MV-4-11 (cell line): ENCODE results near the gene ARV1.
"Not testable (repeated sequence)": the region's sequence is repeated elsewhere in the genome, so short reads cannot be mapped to it uniquely, and the experiment has no call there.

ENCODE experiments used
- DNase-seq: peaks from one replicate; lab custom pipeline; 2025; lab: John Stamatoyannopoulos, UW

ARV1 gene

GRCh38 chr1:230976825-230977747, 1.8 kb upstream of the ARV1 start:
- peak; percentile 23 for DNase-seq

GRCh38 chr1:230977761-230978490, 968 bp upstream of the ARV1 start:
- no peak for DNase-seq

GRCh38 chr1:230979389-230979716, 459 bp downstream of the ARV1 start:
- DNase-seq: no peak

GRCh38 chr1:230979952-230980351, 1.1 kb downstream of the ARV1 start:
- no peak for DNase-seq

GRCh38 chr1:230982696-230983095, 3.8 kb downstream of the ARV1 start:
- DNase-seq: no peak

GRCh38 chr1:230983811-230984210, 4.9 kb downstream of the ARV1 start:
- no peak for DNase-seq

- not testable (repeated sequence) for DNase-seq
Measured at GRCh38 chr1:230984622-230985515, 6.0 kb downstream of the ARV1 start.

- no peak for DNase-seq
Measured at GRCh38 chr1:230985711-230986110, 6.8 kb downstream of the ARV1 start.

GRCh38 chr1:230986976-230987375, 8.1 kb downstream of the ARV1 start:
- DNase-seq: no peak

GRCh38 chr1:230987448-230987847, 8.6 kb downstream of the ARV1 start:
- no peak for DNase-seq

- DNase-seq: no peak
Measured at GRCh38 chr1:230992100-230992774, 13.3 kb downstream of the ARV1 start.

GRCh38 chr1:230994860-230995259, 16.0 kb downstream of the ARV1 start:
- no peak for DNase-seq

- DNase-seq: no peak
Measured at GRCh38 chr1:231000201-231000600, 21.3 kb downstream of the ARV1 start.

- no peak for DNase-seq
Measured at GRCh38 chr1:231000639-231001038, 21.7 kb downstream of the ARV1 start.

- DNase-seq: no peak
Measured at GRCh38 chr1:231001892-231002291, 23.0 kb downstream of the ARV1 start.

GRCh38 chr1:231007535-231007934, 28.6 kb downstream of the ARV1 start:
- not testable (repeated sequence) for DNase-seq

- no peak for DNase-seq
Measured at GRCh38 chr1:231011360-231011759, 32.5 kb downstream of the ARV1 start.

GRCh38 chr1:231011963-231012362, 33.1 kb downstream of the ARV1 start:
- DNase-seq: no peak

- DNase-seq: no peak
Measured at GRCh38 chr1:231013391-231014015, 34.6 kb downstream of the ARV1 start.

GRCh38 chr1:231016234-231016633, 37.3 kb downstream of the ARV1 start:
- DNase-seq: no peak

- no peak for DNase-seq
Measured at GRCh38 chr1:231016966-231017365, 38.1 kb downstream of the ARV1 start.
